GM23338 (cell line): ENCODE results near the gene NDUFAF7.

Source experiments
- EZH2 ChIP-seq: fragments of 200-600 bp; sonication (generic); IDR thresholded peaks from one replicate; pipeline ENCODE4 v1.8.0; 2017; ENCODE audit warnings: antibody characterized with exemption, mild to moderate bottlenecking, low read depth; ENCODE audit not compliant: unreplicated experiment
- EZH2phosphoT487 ChIP-seq: fragments of 200-600 bp; sonication (generic); IDR thresholded peaks from one replicate; pipeline ENCODE4 v1.8.1; 2018; ENCODE audit warnings: antibody characterized with exemption; ENCODE audit not compliant: unreplicated experiment
- POLR2AphosphoS5 ChIP-seq: IDR thresholded peaks from 2 replicates; pipeline ENCODE4 v1.6.1; 2016; ENCODE audit warnings: antibody characterized with exemption, low read depth
- ZNF331 ChIP-seq: fragments of 250-450 bp; sonication (Bioruptor Pico); IDR thresholded peaks from 2 replicates; pipeline ENCODE4 v1.5.0; 2020; ENCODE audit warnings: low read depth, mild to moderate bottlenecking, moderate library complexity
- TF ChIP-seq, protein P1 (sequence below), 2 experiments: fragments of 200-600 bp in 1 of 2; sonication (generic) in 1 of 2; conservative IDR thresholded peaks; 2 replicates each; pipeline versions ENCODE4 v1.5.1 to v1.6.1; 2016 to 2017; ENCODE audit warnings: antibody characterized with exemption in 2 of 2, low read depth in 2 of 2, mild to moderate bottlenecking in 2 of 2, moderate library complexity in 1 of 2
- TF ChIP-seq, protein P2 (sequence below): IDR thresholded peaks from one replicate; pipeline ENCODE4 v1.6.1; 2018; ENCODE audit warnings: antibody characterized with exemption; ENCODE audit not compliant: unreplicated experiment
- TF ChIP-seq, protein P3 (sequence below): IDR thresholded peaks from 2 replicates; pipeline ENCODE4 v1.6.1; 2016; ENCODE audit warnings: antibody characterized with exemption

DNA sequence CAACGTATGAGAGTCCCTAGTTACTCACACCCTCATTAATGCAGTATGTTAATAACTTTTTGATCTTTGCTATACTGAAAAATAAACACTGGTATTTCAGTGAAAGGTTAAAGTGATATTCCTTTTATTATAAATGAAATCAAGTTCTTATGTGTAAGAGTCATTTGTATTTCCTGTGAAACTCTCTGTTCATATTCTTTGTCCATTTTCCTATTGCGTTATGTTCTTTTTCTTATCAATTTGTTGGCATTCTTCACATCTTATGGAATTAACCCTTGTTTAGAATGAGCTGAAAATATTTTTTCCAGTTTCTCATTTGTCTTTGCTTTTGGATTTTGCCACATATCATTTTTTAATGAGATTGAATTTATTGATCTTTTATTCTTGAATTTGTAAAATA, 44.8 kb downstream of the NDUFAF7 start:
- TF ChIP-seq, protein P1, sequence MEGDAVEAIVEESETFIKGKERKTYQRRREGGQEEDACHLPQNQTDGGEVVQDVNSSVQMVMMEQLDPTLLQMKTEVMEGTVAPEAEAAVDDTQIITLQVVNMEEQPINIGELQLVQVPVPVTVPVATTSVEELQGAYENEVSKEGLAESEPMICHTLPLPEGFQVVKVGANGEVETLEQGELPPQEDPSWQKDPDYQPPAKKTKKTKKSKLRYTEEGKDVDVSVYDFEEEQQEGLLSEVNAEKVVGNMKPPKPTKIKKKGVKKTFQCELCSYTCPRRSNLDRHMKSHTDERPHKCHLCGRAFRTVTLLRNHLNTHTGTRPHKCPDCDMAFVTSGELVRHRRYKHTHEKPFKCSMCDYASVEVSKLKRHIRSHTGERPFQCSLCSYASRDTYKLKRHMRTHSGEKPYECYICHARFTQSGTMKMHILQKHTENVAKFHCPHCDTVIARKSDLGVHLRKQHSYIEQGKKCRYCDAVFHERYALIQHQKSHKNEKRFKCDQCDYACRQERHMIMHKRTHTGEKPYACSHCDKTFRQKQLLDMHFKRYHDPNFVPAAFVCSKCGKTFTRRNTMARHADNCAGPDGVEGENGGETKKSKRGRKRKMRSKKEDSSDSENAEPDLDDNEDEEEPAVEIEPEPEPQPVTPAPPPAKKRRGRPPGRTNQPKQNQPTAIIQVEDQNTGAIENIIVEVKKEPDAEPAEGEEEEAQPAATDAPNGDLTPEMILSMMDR (conservative IDR thresholded peaks at IDR 0.05; ENCODE audit: low read depth in 2 of 2) = no peak
- no peak for TF ChIP-seq EZH2phosphoT487
- TF ChIP-seq, protein P2, sequence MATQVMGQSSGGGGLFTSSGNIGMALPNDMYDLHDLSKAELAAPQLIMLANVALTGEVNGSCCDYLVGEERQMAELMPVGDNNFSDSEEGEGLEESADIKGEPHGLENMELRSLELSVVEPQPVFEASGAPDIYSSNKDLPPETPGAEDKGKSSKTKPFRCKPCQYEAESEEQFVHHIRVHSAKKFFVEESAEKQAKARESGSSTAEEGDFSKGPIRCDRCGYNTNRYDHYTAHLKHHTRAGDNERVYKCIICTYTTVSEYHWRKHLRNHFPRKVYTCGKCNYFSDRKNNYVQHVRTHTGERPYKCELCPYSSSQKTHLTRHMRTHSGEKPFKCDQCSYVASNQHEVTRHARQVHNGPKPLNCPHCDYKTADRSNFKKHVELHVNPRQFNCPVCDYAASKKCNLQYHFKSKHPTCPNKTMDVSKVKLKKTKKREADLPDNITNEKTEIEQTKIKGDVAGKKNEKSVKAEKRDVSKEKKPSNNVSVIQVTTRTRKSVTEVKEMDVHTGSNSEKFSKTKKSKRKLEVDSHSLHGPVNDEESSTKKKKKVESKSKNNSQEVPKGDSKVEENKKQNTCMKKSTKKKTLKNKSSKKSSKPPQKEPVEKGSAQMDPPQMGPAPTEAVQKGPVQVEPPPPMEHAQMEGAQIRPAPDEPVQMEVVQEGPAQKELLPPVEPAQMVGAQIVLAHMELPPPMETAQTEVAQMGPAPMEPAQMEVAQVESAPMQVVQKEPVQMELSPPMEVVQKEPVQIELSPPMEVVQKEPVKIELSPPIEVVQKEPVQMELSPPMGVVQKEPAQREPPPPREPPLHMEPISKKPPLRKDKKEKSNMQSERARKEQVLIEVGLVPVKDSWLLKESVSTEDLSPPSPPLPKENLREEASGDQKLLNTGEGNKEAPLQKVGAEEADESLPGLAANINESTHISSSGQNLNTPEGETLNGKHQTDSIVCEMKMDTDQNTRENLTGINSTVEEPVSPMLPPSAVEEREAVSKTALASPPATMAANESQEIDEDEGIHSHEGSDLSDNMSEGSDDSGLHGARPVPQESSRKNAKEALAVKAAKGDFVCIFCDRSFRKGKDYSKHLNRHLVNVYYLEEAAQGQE = no peak
- TF ChIP-seq EZH2 = no peak
- TF ChIP-seq POLR2AphosphoS5 = no peak
- TF ChIP-seq, protein P3, sequence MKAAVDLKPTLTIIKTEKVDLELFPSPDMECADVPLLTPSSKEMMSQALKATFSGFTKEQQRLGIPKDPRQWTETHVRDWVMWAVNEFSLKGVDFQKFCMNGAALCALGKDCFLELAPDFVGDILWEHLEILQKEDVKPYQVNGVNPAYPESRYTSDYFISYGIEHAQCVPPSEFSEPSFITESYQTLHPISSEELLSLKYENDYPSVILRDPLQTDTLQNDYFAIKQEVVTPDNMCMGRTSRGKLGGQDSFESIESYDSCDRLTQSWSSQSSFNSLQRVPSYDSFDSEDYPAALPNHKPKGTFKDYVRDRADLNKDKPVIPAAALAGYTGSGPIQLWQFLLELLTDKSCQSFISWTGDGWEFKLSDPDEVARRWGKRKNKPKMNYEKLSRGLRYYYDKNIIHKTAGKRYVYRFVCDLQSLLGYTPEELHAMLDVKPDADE = no peak
- no peak for TF ChIP-seq ZNF331 (CRISPR knock-in tag)
